HepG2 (cell line): ENCODE measurements around the gene CCDC126. TPM values are rescaled to one million over a fixed set of nuclear protein-coding genes. Genes with fewer than 3 reads are reported as not detected.

ENCODE experiments used
- ATAC-seq: fragments of 200-7000 bp; cut with Tn5 transposase; 3 replicates; pipeline ENCODE4 v1.9.1; 2020; ENCODE audit warnings: mild to moderate bottlenecking, moderate library complexity
- BruUV-seq: library from RNA; stranded (reverse); fragments of 400-500 nt; replicated peaks from 2 replicates; lab custom pipeline; 2021; lab: Mats Ljungman, UMichigan
- CTCF ChIA-PET: fragments of 300-600 bp; formaldehyde crosslinking; extraction: SDS; loops from one replicate; lab custom pipeline; 2021; ENCODE audit warnings: low total read pairs, inconsistent platforms, low intra/inter-chr PET ratio; lab: Yijun Ruan, JAX
- POLR2A ChIA-PET: fragments of 350-600 bp; sonication (Branson Sonifier 250); formaldehyde crosslinking; loops from one replicate; lab custom pipeline; 2020; ENCODE audit warnings: antibody characterized with exemption, inconsistent platforms; lab: Yijun Ruan, JAX
- DNase-seq: peaks from one replicate; pipeline ENCODE4 v3.0.0-alpha.2; 2015; ENCODE audit warnings: low spot score
- FAIRE-seq: peaks from 3 replicates; lab custom pipeline; 2011; peaks lifted over from hg19 to GRCh38; lab: Jason Lieb, UNC
- H2AFZ ChIP-seq: one replicate; pipeline ENCODE4 v1.6.1; 2011; ENCODE audit warnings: low read length, inconsistent platforms
- H3K27ac ChIP-seq: fragments of 300-600 bp; 3 replicates; pipeline ENCODE4 v1.8.0; 2011; ENCODE audit warnings: mixed run types, mild to moderate bottlenecking, mixed read lengths, low read length, inconsistent platforms; ENCODE audit not compliant: insufficient read depth; ENCODE audit errors: extremely low read length
- H3K27me3 ChIP-seq, 2 experiments: fragments of 200-600 bp in 1 of 2; 2 replicates in 1 of 2; 3 replicates in 1 of 2; pipeline versions ENCODE4 v1.6.0 to v1.8.0; 2011; ENCODE audit warnings: low read length in 2 of 2, mild to moderate bottlenecking in 2 of 2, moderate library complexity in 2 of 2, inconsistent platforms in 1 of 2; ENCODE audit not compliant: insufficient read depth in 2 of 2, control insufficient read depth in 1 of 2
- H3K36me3 ChIP-seq, 2 experiments: fragments of 200-600 bp in 1 of 2; replicated peaks in 1 of 2; 2 replicates in 1 of 2; 3 replicates in 1 of 2; pipeline versions ENCODE4 v1.5.1 to v1.8.0; 2011; ENCODE audit warnings: low read length in 2 of 2, inconsistent platforms in 1 of 2; ENCODE audit not compliant: insufficient read depth in 2 of 2, control insufficient read depth in 1 of 2
- H3K4me1 ChIP-seq: 2 replicates; pipeline ENCODE4 v1.5.1; 2012; ENCODE audit warnings: low read length, inconsistent platforms; ENCODE audit not compliant: insufficient read depth
- H3K4me2 ChIP-seq: 2 replicates; pipeline ENCODE4 v1.6.0; 2011; ENCODE audit warnings: low read depth, low read length, inconsistent platforms
- H3K4me3 ChIP-seq, 3 experiments: fragments of 200-600 bp in 1 of 3; sonication (generic), shearing (Covaris generic) in 1 of 3; replicated peaks in 1 of 3; 2 replicates each; pipeline ENCODE4 v1.5.1; 2011 to 2016; ENCODE audit warnings: low read length in 3 of 3, inconsistent platforms in 2 of 3, low read depth in 2 of 3, mild to moderate bottlenecking in 2 of 3, control low read depth in 1 of 3, mixed read lengths in 1 of 3; ENCODE audit not compliant: insufficient read depth in 1 of 3
- H3K79me2 ChIP-seq: one replicate; pipeline ENCODE4 v1.6.1; 2011; ENCODE audit warnings: low read length, inconsistent platforms; ENCODE audit not compliant: insufficient read depth
- H3K9ac ChIP-seq: 2 replicates; pipeline ENCODE4 v1.6.0; 2011; ENCODE audit warnings: mild to moderate bottlenecking, low read depth, low read length, inconsistent platforms; ENCODE audit not compliant: insufficient read depth
- H3K9me3 ChIP-seq: 2 replicates; pipeline ENCODE4 v1.5.1; 2012; ENCODE audit warnings: mild to moderate bottlenecking, low read length
- H4K20me1 ChIP-seq: 2 replicates; pipeline ENCODE4 v1.6.0; 2011; ENCODE audit warnings: inconsistent platforms, mild to moderate bottlenecking, low read length, moderate library complexity; ENCODE audit not compliant: insufficient read depth
- ETV5 ChIP-seq: IDR thresholded peaks from 2 replicates; pipeline ENCODE4 v1.6.1; 2018; ENCODE audit warnings: missing biosample characterization, missing genetic modification reagents, inconsistent platforms, borderline replicate concordance
- GATAD1 ChIP-seq: IDR thresholded peaks from 2 replicates; pipeline ENCODE4 v1.6.1; 2016; ENCODE audit warnings: missing genetic modification reagents, missing compliant biosample characterization
- IRF2 ChIP-seq: IDR thresholded peaks from 2 replicates; pipeline ENCODE4 v1.6.1; 2018; ENCODE audit warnings: missing genetic modification reagents, missing compliant biosample characterization
- NFYC ChIP-seq: IDR thresholded peaks from 2 replicates; pipeline ENCODE4 v1.6.1; 2016; ENCODE audit warnings: missing genetic modification reagents, missing compliant biosample characterization
- POLR2AphosphoS2 ChIP-seq: IDR thresholded peaks from 2 replicates; pipeline ENCODE4 v1.6.1; 2011; ENCODE audit warnings: low read depth, low read length, improper control_type of control experiment
- RAD51 ChIP-seq: fragments of 450-650 bp; IDR thresholded peaks from 2 replicates; pipeline ENCODE4 v1.6.1; 2016; ENCODE audit warnings: borderline replicate concordance
- RXRA ChIP-seq: sonication (generic); formaldehyde crosslinking; IDR thresholded peaks from 2 replicates; pipeline ENCODE4 v1.5.1; 2020; ENCODE audit warnings: missing genetic modification reagents
- SIX4 ChIP-seq: sonication (generic); formaldehyde crosslinking; IDR thresholded peaks from 2 replicates; pipeline ENCODE4 v1.4.0; 2020; ENCODE audit warnings: missing genetic modification reagents
- SP5 ChIP-seq: IDR thresholded peaks from 2 replicates; pipeline ENCODE4 v1.6.1; 2016; ENCODE audit warnings: low read depth, borderline replicate concordance
- SRSF9 ChIP-seq: fragments of 200-400 bp; formaldehyde crosslinking; IDR thresholded peaks from 2 replicates; pipeline ENCODE4 v1.6.1; 2018; ENCODE audit warnings: borderline replicate concordance, mild to moderate bottlenecking, low read depth, low read length; ENCODE audit not compliant: insufficient read depth, poor library complexity, severe bottlenecking
- STAG1 ChIP-seq: sonication (generic); formaldehyde crosslinking; IDR thresholded peaks from 2 replicates; pipeline ENCODE4 v1.4.0; 2020; ENCODE audit warnings: missing genetic modification reagents
- ZNF44 ChIP-seq: sonication (generic); formaldehyde crosslinking; IDR thresholded peaks from 2 replicates; pipeline ENCODE4 v1.5.1; 2020; ENCODE audit warnings: mild to moderate bottlenecking, missing genetic modification reagents
- ZNF605 ChIP-seq: sonication (generic); formaldehyde crosslinking; IDR thresholded peaks from 2 replicates; pipeline ENCODE4 v1.8.0; 2022; ENCODE audit warnings: mild to moderate bottlenecking, missing genetic modification reagents
- ZNF629 ChIP-seq: sonication (generic); formaldehyde crosslinking; conservative IDR thresholded peaks from 2 replicates; pipeline ENCODE4 v1.5.0; 2020; ENCODE audit warnings: missing genetic modification reagents
- ZNF652 ChIP-seq: IDR thresholded peaks from 2 replicates; pipeline ENCODE4 v1.6.1; 2016; ENCODE audit warnings: low read depth, borderline replicate concordance
- ZNF782 ChIP-seq: sonication (generic); formaldehyde crosslinking; IDR thresholded peaks from 2 replicates; pipeline ENCODE4 v1.4.0; 2020; ENCODE audit warnings: missing genetic modification reagents, mild to moderate bottlenecking, borderline replicate concordance
- ZSCAN25 ChIP-seq: sonication (generic); formaldehyde crosslinking; IDR thresholded peaks from 2 replicates; pipeline ENCODE4 v1.8.0; 2022; ENCODE audit warnings: mild to moderate bottlenecking, missing genetic modification reagents
- ZZZ3 ChIP-seq: sonication (generic); formaldehyde crosslinking; IDR thresholded peaks from 2 replicates; pipeline ENCODE4 v1.4.0; 2020; ENCODE audit warnings: missing genetic modification reagents, mild to moderate bottlenecking, borderline replicate concordance
- WGBS: methylation state at CpG from one replicate; pipeline ENCODE4 v1.1.6; 2017; ENCODE audit warnings: low lambda C conversion rate; 5-methylcytosine and 5-hydroxymethylcytosine counted together
- in situ Hi-C: cut with HindIII; loops from 2 replicates; pipeline ENCODE4 v1.10.0; 2017; ENCODE audit warnings: low pct_unique_long_range_greater_than_20kb; ENCODE audit not compliant: extremely low pct_ligation_motif_present
- intact Hi-C: fragments of 100-400 bp; cut with micrococcal nuclease; formaldehyde crosslinking; loops from one replicate; pipeline ENCODE4 v1.10.0; 2022; ENCODE audit not compliant: unreplicated experiment
- polyA plus RNA-seq, 8 experiments: library from polyadenylated mRNA; depleted of rRNA in 3 of 8; stranded (reverse) in 7 of 8; unstranded in 1 of 8; fragments of >200 nt; fragmentation: Illumina TruSeq in 4 of 8; extraction: Trizol in 4 of 8; gene quantifications; 2 replicates each; pipeline versions ENCODE4 v1.2.1 to v1.2.3, GENCODE V29; 2011 to 2016; ENCODE audit warnings: low read depth in 4 of 8, missing spikeins in 1 of 8, mixed read lengths in 1 of 8; ENCODE audit not compliant: insufficient read depth in 1 of 8
- total RNA-seq, 5 experiments: library from RNA; depleted of rRNA; stranded (reverse); fragments of >200 nt; fragmentation: Illumina TruSeq; extraction: Trizol; gene quantifications; 2 replicates each; pipeline ENCODE4 v1.2.3, GENCODE V29; 2016; ENCODE audit warnings: low read depth in 1 of 5
- TF ChIP-seq, protein P1 (sequence below): sonication (generic); formaldehyde crosslinking; IDR thresholded peaks from 2 replicates; pipeline ENCODE4 v1.5.0; 2020; ENCODE audit warnings: missing genetic modification reagents, mild to moderate bottlenecking, borderline replicate concordance

Gene CCDC126
- total and polyA plus RNA-seq, 2 of the 13 experiments (the other 11 are each of a cell fraction or from before 2014, with no cell fraction given): 3.5 to 9.3 TPM

DNA sequence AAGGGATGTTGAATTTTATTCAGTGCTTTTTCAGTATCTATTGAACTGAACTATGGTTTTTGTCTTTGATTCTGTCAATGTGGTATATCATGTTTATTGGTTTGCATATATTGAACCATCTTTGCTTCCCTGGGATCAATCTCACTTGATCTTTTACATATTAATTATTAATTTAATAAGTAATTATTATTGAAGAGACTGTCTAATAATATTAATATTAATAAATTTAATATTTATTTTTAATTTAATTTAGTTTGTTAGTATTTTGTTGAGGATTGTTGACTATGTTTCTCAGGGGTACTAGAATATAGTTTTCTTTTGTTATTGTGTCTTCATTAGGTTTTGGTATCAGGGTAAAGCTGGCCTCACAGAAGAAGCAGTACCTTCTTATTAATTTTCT is 38.9 kb upstream of the CCDC126 start:
- Histone ChIP-seq H3K27me3 (no peaks in the 10 kb centered on the region), H3K4me3 (no peak overlapping the region), H4K20me1 (no peaks in the 10 kb centered on the region), H3K4me1 (no peaks in the 10 kb centered on the region), H3K27ac (no peak overlapping the region), H3K9me3 (no peaks in the 10 kb centered on the region), H3K9ac (no peak overlapping the region), H3K36me3 (no peaks in the 10 kb centered on the region), H2AFZ (no peak overlapping the region), H3K79me2 (no peaks in the 10 kb centered on the region), H3K4me2 (no peak overlapping the region)
- FAIRE-seq (no peak), ATAC-seq (no peak), DNase-seq (no peak)
- intact Hi-C loops (no loop called here), in situ Hi-C loops (no loop called here)
- no TSS peak for BruUV-seq
- CTCF ChIA-PET: no interaction called here
- POLR2A ChIA-PET: no interaction called here
- TF ChIP-seq SIX4 (CRISPR knock-in tag) (no peak), SRSF9 (no peak), NFYC (CRISPR knock-in tag) (no peak), ZNF629 (no peak), ZNF782 (CRISPR knock-in tag) (no peak), GATAD1 (CRISPR knock-in tag) (no peak)
- TF ChIP-seq, protein P1, sequence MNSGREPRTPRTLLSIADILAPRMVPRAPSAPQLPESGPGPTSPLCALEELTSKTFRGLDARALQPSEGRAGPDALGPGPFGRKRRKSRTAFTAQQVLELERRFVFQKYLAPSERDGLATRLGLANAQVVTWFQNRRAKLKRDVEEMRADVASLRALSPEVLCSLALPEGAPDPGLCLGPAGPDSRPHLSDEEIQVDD (CRISPR knock-in tag): no peak
- TF ChIP-seq, all 625 proteins: peak for 0

DNA sequence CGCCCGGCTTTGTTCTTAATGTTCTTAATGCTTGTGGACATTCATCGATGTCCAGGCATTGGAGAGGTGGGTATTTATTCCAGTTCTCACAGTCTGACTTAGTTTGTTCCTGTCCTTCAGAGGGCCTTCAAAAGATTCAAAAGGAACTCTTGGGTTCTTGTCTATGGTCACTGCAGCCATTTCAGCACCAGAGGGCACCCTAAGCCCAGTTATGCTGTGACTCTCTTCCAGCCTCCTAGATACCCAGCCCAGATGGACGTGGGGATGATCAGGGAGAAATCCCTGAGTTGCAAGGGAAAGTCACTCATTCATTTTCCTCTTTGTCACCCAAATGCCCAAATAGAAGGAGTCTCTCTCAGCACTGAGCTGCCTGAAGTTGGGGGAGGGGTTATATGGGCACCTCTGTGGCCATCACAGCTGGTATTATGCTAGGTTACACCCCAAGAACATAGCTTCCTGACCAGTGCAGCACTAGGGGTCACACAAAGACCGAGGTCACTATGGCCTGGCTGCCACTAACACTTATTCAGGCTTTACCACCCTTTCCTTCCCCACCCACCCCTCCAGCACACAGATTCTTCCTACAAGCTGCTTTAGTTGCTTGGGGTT is 26.5 kb upstream of the CCDC126 start:
- H3K4me3 ChIP-seq: no peak overlapping the region
- intact Hi-C loops: loop anchor here (1.0 to 2.0 kb wide), 3 partner anchors 23 to 142 kb away; no protein-coding TSS in a partner anchor
- no peak overlapping the region for H3K27ac ChIP-seq
- no peaks in the 10 kb centered on the region for H4K20me1 ChIP-seq
- no peaks in the 10 kb centered on the region for H3K79me2 ChIP-seq
- POLR2A ChIA-PET: no interaction called here
- no TSS peak for BruUV-seq
- H3K9me3 ChIP-seq: no peaks in the 10 kb centered on the region
- H3K27me3 ChIP-seq: peaks cover 0 to under 1% of the 10 kb centered on the region in 2 experiments; a peak in 2 of 5 replicates
- H3K9ac ChIP-seq: no peak overlapping the region
- DNase-seq (peak; percentile 62), FAIRE-seq (peak; percentile 95), ATAC-seq (peak; percentile 98)
- in situ Hi-C loops: loop anchor here (5.0 kb wide), 1 partner anchor 142 kb away; the partner anchor contains the start of gene STK31
- H2AFZ ChIP-seq: peak overlapping the region; percentile 63
- CTCF ChIA-PET: interaction anchor here (0.9 to 2.3 kb wide), 3 partner anchors 24 to 141 kb away, joined by 3 to 45 read pairs (median 4); no protein-coding TSS in a partner anchor
- H3K36me3 ChIP-seq: no peaks in the 10 kb centered on the region
- no peaks in the 10 kb centered on the region for H3K4me1 ChIP-seq
- 4% methylated on average over 4 of the region's 5 CpGs for WGBS
- H3K4me2 ChIP-seq: 0 out of 2 replicates have a peak overlapping the region, but pooled peaks have one; percentile 22
- no peak for TF ChIP-seq ZZZ3
- no peak for TF ChIP-seq RXRA (CRISPR knock-in tag)
- no peak for TF ChIP-seq POLR2AphosphoS2
- TF ChIP-seq ETV5 (CRISPR knock-in tag): peak; percentile 70; the same call in 1 of the 2 replicates
- no peak for TF ChIP-seq ZNF44 (CRISPR knock-in tag)
- peak; percentile 97 for TF ChIP-seq STAG1 (CRISPR knock-in tag)
- TF ChIP-seq ZSCAN25 (CRISPR knock-in tag): no peak
- 0 out of 2 replicates have a peak, but pooled peaks have one; percentile 48 for TF ChIP-seq ZNF605 (CRISPR knock-in tag)
- no peak for TF ChIP-seq ZNF652 (CRISPR knock-in tag)
- TF ChIP-seq RAD51: no peak
- TF ChIP-seq SP5 (CRISPR knock-in tag): no peak
- TF ChIP-seq IRF2: 0 out of 2 replicates have a peak, but pooled peaks have one; percentile 27
